GM12872 (cell line): ENCODE measurements around the gene AGAP3.

Source experiments
- TF ChIP-seq, protein P1 (sequence below): IDR thresholded peaks from 3 replicates; pipeline ENCODE4 v1.5.1; 2011; ENCODE audit warnings: low read depth, mild to moderate bottlenecking, low read length, moderate library complexity; ENCODE audit not compliant: insufficient read depth

AGAP3 gene

DNA sequence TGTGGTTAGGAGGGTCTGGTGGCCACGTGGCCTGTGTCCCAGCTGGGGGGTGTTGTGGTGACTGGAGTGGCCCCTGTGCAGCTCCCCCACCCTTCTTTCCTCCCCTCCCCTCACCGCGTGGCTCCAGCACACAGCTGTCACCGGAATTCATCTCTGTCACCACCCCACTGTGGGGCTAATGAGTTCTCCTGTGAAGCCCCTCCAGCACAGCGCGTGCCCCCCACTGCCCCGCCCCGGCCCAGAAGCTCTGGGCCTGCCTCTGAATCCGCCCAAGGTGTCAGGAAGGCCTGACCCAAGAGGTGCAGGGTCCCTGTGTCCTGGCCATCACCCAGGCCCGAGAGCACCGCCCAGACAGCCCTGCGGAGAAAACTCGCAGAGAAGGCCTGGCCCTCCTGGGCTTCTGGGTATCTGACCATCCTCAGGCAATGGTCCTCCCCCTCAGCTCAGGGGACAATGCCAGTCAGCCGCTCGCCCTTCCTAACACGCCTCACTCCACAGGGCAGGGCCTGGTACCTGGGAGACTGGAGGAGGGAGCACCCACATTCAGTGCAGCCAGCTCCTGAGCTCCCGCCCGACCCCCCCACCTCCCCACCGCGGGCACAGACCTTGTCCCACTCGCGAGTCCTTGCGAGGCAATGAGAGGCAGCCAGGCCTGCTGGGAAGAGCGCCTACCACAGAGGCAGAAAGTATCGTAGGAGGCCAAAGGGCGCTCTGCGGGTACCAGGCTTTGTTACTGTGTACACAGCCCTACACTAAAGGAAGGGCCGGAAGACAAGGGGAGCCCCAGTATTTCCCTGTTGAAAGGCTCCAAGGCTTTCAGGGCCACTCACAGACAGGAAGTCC lies 43.1 kb downstream of the AGAP3 start:
- TF ChIP-seq, protein P1, sequence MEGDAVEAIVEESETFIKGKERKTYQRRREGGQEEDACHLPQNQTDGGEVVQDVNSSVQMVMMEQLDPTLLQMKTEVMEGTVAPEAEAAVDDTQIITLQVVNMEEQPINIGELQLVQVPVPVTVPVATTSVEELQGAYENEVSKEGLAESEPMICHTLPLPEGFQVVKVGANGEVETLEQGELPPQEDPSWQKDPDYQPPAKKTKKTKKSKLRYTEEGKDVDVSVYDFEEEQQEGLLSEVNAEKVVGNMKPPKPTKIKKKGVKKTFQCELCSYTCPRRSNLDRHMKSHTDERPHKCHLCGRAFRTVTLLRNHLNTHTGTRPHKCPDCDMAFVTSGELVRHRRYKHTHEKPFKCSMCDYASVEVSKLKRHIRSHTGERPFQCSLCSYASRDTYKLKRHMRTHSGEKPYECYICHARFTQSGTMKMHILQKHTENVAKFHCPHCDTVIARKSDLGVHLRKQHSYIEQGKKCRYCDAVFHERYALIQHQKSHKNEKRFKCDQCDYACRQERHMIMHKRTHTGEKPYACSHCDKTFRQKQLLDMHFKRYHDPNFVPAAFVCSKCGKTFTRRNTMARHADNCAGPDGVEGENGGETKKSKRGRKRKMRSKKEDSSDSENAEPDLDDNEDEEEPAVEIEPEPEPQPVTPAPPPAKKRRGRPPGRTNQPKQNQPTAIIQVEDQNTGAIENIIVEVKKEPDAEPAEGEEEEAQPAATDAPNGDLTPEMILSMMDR, result no peak

DNA sequence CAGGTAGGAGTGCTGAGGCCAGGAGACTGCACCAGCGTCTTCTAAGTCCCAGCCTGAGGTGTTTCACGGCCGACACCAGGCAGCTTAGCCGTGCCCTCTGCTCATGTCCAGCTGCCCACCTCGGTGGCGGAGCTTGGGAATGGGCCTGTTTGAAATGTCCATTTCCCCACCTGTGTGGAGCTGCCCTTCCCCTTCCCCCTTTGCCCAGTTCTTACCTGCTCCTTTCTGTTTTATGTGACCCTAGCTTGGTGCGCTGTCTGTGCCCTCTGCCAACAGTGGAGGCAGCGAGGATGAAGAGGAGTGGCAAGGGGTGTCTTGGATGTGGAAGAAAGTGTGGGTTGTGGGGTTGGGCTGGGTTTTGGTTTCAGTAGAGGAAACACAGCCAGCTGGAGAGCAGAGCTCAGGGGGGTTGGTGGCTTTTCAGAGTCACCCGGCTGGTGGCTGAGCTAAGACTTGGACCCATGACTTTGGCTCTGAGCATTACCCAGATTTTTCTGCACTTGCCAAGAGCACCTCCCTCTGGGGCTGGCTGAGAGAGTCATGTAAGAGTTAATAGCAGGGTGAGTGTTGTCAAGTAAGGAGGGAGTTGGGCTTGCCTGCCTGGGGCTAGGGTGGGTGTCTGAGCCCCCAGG lies 43.8 kb downstream of the AGAP3 start:
- TF ChIP-seq, protein P1, result no peak

DNA sequence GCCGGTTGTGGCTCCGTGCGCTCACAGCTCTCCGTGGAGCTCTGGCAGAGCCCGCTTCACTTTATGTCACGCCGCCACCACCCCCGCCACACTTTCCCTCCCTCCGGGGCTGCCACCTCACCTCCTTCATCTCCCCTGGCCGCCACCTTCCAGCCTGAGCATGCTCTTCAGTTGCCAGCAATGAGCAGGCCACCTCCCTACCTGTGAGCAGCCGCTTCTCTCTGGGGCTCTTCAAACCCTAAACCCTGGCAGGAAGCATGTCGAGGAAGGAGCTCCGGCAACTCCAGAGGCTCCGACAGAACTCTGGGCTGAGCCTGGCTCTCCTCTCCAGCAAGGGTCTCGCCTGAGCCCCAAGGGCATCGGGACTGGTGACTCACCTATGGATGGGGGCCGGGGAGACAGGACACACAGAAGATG lies 44.5 kb downstream of the AGAP3 start:
- TF ChIP-seq, protein P1, result no peak

DNA sequence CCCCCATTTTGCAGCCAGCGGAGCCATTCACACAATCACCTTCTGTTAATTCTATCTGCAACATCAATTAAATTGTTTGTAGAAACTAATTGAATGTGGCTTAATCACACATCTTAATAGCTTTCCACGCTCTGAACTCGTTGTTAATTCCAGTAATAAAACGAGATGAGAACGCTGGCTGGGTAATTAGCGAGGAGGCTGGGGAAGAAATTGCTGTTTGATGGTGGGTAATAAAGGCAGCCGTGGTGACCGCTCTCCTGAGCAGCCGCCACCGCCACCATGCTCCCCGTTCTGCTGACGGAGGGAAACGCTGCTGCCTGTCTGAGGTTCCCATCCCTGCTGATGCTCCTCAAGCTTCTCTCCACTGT lies 44.9 kb downstream of the AGAP3 start:
- TF ChIP-seq, protein P1, result no peak

DNA sequence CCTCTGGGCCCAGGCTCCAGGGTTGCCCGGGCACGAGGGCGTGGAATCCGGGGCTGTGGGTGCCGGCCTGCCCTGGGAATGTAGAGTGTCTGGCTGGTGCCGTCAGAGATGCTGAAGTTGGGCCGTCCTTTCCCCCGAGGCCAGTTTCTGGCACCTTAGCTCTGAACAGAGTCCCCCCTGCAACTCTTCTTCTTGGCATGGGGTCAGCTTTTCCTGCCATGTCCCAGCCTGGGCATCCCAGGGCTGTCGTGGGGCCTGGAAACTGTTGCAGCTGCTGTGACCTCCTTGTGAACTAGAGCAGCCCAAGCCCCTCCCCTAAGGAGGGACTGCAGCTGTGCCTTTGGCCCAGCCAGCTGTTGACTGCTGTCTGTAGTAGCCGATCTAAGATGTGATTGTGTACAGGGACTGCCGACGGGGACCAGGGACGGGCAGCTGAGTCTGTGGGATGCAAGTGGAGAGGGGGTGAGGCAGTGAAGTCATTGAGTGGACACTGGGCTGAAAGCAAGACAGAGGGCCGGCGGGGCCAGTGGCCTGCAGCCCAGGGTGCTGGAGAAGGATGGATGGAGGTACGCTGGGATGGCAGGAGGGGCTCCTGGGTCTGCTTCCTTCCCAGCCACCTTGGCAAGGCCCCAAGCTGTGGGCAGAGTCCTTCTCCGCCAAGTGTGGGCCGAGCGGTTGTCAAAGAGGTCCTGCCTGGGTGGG lies 45.5 kb downstream of the AGAP3 start:
- TF ChIP-seq, protein P1, result no peak

DNA sequence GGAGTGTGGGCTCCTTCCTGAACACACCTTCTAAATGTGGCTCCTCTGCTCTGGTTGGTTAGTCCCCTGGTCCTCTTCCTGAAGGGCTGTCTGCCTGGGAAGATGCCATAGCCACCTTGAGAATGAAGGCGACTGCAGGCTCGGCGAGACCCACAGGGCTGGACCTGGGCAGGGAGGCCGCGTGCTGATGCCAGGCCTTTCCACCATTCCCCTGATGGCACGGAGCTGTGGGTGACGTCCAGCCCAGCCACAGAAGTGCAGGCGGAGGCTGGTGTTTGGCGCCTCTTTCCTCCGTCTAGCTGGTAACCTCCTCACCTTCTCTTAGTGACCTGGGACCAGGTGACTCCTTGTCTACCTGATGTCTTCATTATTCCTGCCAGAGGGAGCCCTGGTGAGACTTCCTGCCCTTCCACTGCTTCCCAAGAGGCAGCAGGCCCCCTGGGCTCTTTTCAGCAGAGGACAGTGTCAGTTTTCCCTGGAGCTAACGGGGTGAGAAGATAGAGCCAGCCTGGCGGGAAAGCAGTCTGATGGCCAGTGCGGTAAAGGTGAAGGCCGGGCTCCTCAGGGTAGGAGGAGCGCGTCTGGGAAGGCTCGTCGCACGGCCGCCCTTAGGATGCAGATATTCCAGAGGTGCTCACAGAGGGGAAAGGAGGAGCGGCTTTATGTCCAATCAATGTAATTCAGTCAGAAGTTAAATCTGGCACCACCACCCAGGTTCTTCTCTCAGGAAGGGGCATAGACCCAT lies 46.4 kb downstream of the AGAP3 start:
- TF ChIP-seq, protein P1, result no peak

DNA sequence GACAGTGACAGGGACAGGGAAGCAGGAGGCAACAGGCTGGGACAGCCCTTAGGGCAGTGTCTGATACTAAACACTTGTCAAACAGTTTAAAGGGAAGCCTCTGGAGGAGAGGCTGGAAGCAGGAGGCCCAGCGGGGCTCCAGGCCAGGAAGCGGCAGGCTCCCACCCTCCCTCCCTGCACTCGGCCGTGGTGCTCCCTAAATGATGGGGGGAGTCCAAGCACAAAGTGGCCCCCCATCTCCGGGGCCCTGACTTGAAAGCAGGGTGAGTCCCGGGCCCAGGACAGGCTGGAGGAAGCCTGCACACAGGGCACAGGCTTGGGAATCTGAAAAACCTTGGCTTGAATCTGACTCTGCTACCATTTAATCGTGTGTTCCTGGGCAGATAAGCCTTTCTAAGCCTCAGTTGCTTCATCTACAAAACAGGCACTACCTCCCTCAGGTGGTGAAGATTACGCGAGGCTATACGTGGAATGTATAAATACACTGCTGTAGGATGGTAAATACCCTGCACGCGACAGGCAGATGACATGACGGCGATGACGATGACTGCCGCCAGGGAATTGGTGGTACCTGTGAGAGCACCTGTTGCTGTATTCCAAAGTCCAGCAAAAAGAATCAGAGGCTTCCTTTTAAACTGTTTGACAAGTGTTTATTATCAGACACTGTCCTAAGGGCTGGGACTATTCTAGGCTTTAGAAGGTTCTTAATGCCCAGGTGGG lies 47.2 kb downstream of the AGAP3 start:
- TF ChIP-seq, protein P1, result no peak
